Calu3 (cell line): Measurements from ENCODE around the gene DBNDD1. TPM values are rescaled to one million over a fixed set of nuclear protein-coding genes. Genes with fewer than 3 reads are reported as not detected.

Experiments used
- BruUV-seq: library from RNA; stranded (reverse); fragments of 400-500 nt; replicated peaks from 2 replicates; lab custom pipeline; 2021; lab: Mats Ljungman, UMichigan
- CTCF ChIA-PET: fragments of 300-600 bp; sonication (Branson Sonifier 250); formaldehyde crosslinking; loops from one replicate; lab custom pipeline; 2022; ENCODE audit warnings: antibody characterized with exemption; lab: Charles Lee
- DNase-seq: peaks from one replicate; pipeline ENCODE4 v3.0.0; 2022
- H3K27ac Mint-ChIP-seq: one replicate; pipeline ENCODE4 v1.8.0; 2022; ENCODE audit warnings: mixed read lengths; ENCODE audit not compliant: unreplicated experiment
- H3K27me3 Mint-ChIP-seq: one replicate; pipeline ENCODE4 v1.8.0; 2022; ENCODE audit warnings: mixed read lengths; ENCODE audit not compliant: unreplicated experiment
- H3K36me3 Mint-ChIP-seq: one replicate; pipeline ENCODE4 v1.8.0; 2022; ENCODE audit warnings: mild to moderate bottlenecking, moderate library complexity, mixed read lengths; ENCODE audit not compliant: insufficient read depth, unreplicated experiment
- H3K4me1 Mint-ChIP-seq: one replicate; pipeline ENCODE4 v1.8.0; 2022; ENCODE audit warnings: mild to moderate bottlenecking, low read depth, mixed read lengths; ENCODE audit not compliant: unreplicated experiment
- H3K4me3 Mint-ChIP-seq: one replicate; pipeline ENCODE4 v1.8.0; 2022; ENCODE audit warnings: mild to moderate bottlenecking, low read depth, moderate library complexity, mixed read lengths; ENCODE audit not compliant: unreplicated experiment
- H3K9me3 Mint-ChIP-seq: one replicate; pipeline ENCODE4 v1.8.0; 2022; ENCODE audit warnings: low read depth, mixed read lengths; ENCODE audit not compliant: unreplicated experiment
- CTCF ChIP-seq: fragments of 200-600 bp; IDR thresholded peaks from one replicate; pipeline ENCODE4 v1.8.0; 2022; ENCODE audit warnings: antibody characterized with exemption; ENCODE audit not compliant: unreplicated experiment
- intact Hi-C: fragments of 100-400 bp; cut with micrococcal nuclease; formaldehyde crosslinking; loops from one replicate; pipeline ENCODE4 v1.10.0; 2022; ENCODE audit not compliant: unreplicated experiment
- total RNA-seq: library from RNA; stranded (reverse); gene quantifications from 2 replicates; pipeline ENCODE4 v1.2.3, GENCODE V29; 2022

DBNDD1 gene
- total RNA-seq, 1 experiment from 2014 or later = 39.9 TPM

GRCh38 chr16:89965447-89966225 is 53.6 kb downstream of the DBNDD1 start:
- no peaks in the 10 kb centered on the region for H3K9me3 Mint-ChIP-seq
- intact Hi-C loops = no loop called here
- CTCF ChIA-PET = no interaction called here
- no TSS peak for BruUV-seq
- H3K36me3 Mint-ChIP-seq = peaks cover 38% of the 10 kb centered on the region
- no peak for DNase-seq
- no peak overlapping the region for H3K4me3 Mint-ChIP-seq
- H3K27me3 Mint-ChIP-seq = no peaks in the 10 kb centered on the region
- no peaks in the 10 kb centered on the region for H3K4me1 Mint-ChIP-seq
- H3K27ac Mint-ChIP-seq = no peak overlapping the region
- no peak for TF ChIP-seq CTCF

- no peak for DNase-seq
- H3K36me3 Mint-ChIP-seq = peaks cover 30% of the 10 kb centered on the region
- H3K27me3 Mint-ChIP-seq = no peaks in the 10 kb centered on the region
- H3K27ac Mint-ChIP-seq = no peak overlapping the region
- intact Hi-C loops = no loop called here
- no peaks in the 10 kb centered on the region for H3K9me3 Mint-ChIP-seq
- TF ChIP-seq CTCF = no peak
- BruUV-seq = no TSS peak
- no peaks in the 10 kb centered on the region for H3K4me1 Mint-ChIP-seq
- CTCF ChIA-PET = no interaction called here
- no peak overlapping the region for H3K4me3 Mint-ChIP-seq
Observed at GRCh38 chr16:89964201-89964600, 55.1 kb downstream of the DBNDD1 start.

GRCh38 chr16:89962754-89963498 is 56.3 kb downstream of the DBNDD1 start:
- CTCF ChIA-PET = no interaction called here
- H3K27ac Mint-ChIP-seq = no peak overlapping the region
- no TSS peak for BruUV-seq

GRCh38 chr16:89961920-89962319 is 57.3 kb downstream of the DBNDD1 start:
- intact Hi-C loops = no loop called here
- H3K4me3 Mint-ChIP-seq = no peak overlapping the region
- H3K36me3 Mint-ChIP-seq = peaks cover 34% of the 10 kb centered on the region
- no peak for DNase-seq
- no peaks in the 10 kb centered on the region for H3K27me3 Mint-ChIP-seq
- CTCF ChIA-PET = no interaction called here
- no peak overlapping the region for H3K27ac Mint-ChIP-seq
- no peaks in the 10 kb centered on the region for H3K9me3 Mint-ChIP-seq
- H3K4me1 Mint-ChIP-seq = no peaks in the 10 kb centered on the region
- no peak for TF ChIP-seq CTCF
- no TSS peak for BruUV-seq

More at GRCh38 chr16:89962754-89963498, 56.3 kb downstream of the DBNDD1 start:
- Mint-ChIP-seq H3K4me3 (no peak overlapping the region), H3K36me3 (peaks cover 36% of the 10 kb centered on the region), H3K4me1 (no peaks in the 10 kb centered on the region), H3K27me3 (no peaks in the 10 kb centered on the region), H3K9me3 (no peaks in the 10 kb centered on the region)
- TF ChIP-seq CTCF = no peak
- intact Hi-C loops = no loop called here
- no peak for DNase-seq
